K562 (cell line): Measurements from ENCODE around the gene EXOC6. TPM values are rescaled to one million over a fixed set of nuclear protein-coding genes. Genes with fewer than 3 reads are reported as not detected.
A peak's percentile ranks its signal among the peaks of the same experiment; 100 is the strongest.

Experiments
- ATAC-seq: fragments of 200-7000 bp; cut with Tn5 transposase; 3 replicates; pipeline ENCODE4 v1.9.1; 2020; ENCODE audit warnings: moderate library complexity
- BruUV-seq: library from RNA; stranded (reverse); fragments of 400-500 nt; replicated peaks from 2 replicates; lab custom pipeline; 2021; lab: Mats Ljungman, UMichigan
- CTCF ChIA-PET: fragments of 300-600 bp; formaldehyde crosslinking; extraction: SDS; loops from one replicate; lab custom pipeline; 2021; ENCODE audit warnings: low intra/inter-chr PET ratio; lab: Yijun Ruan, JAX
- POLR2A ChIA-PET: fragments of 300-600, 350-650 bp; sonication (Branson Sonifier 250); formaldehyde crosslinking; extraction: SDS; loops from one replicate; lab custom pipeline; 2021; ENCODE audit warnings: antibody characterized with exemption, inconsistent platforms; lab: Yijun Ruan, JAX
- DNase-seq, 4 experiments: peaks; one replicate each; pipeline versions ENCODE4 v3.0.0 to v3.0.0-alpha.2; 2011 to 2018; ENCODE audit warnings: low spot score in 3 of 4, mixed read lengths in 3 of 4; ENCODE audit errors: extremely low read depth in 1 of 4
- FAIRE-seq: peaks from 2 replicates; lab custom pipeline; 2011; peaks lifted over from hg19 to GRCh38; lab: Jason Lieb, UNC
- H2AFZ ChIP-seq: 2 replicates; pipeline ENCODE4 v1.6.0; 2011; ENCODE audit warnings: low read depth, low read length, control low read depth, inconsistent platforms
- H3K27ac ChIP-seq: fragments of 200-600 bp; 3 replicates; pipeline ENCODE4 v1.8.0; 2011; ENCODE audit warnings: low read depth, mild to moderate bottlenecking, control low read depth, inconsistent platforms, low read length, moderate library complexity, mixed read lengths; ENCODE audit errors: extremely low read depth
- H3K27me3 ChIP-seq, 2 experiments: fragments of 300-600 bp in 1 of 2; 2 replicates in 1 of 2; 3 replicates in 1 of 2; pipeline versions ENCODE4 v1.6.0 to v1.8.0; 2011; ENCODE audit warnings: inconsistent platforms in 2 of 2, low read length in 2 of 2, mild to moderate bottlenecking in 1 of 2, mixed read lengths in 1 of 2, moderate library complexity in 1 of 2; ENCODE audit not compliant: control insufficient read depth in 2 of 2, insufficient read depth in 2 of 2
- H3K36me3 ChIP-seq: fragments of 300-600 bp; 3 replicates; pipeline ENCODE4 v1.8.0; 2011; ENCODE audit warnings: mild to moderate bottlenecking, low read length, inconsistent platforms; ENCODE audit not compliant: control insufficient read depth, insufficient read depth
- H3K4me1 ChIP-seq, 2 experiments: fragments of 200-600 bp in 1 of 2; replicated peaks in 1 of 2; 2 replicates in 1 of 2; 3 replicates in 1 of 2; pipeline versions ENCODE4 v1.5.1 to v1.8.0; 2011; ENCODE audit warnings: inconsistent platforms in 2 of 2, low read length in 2 of 2, mild to moderate bottlenecking in 1 of 2, mixed read lengths in 1 of 2, moderate library complexity in 1 of 2; ENCODE audit not compliant: control insufficient read depth in 2 of 2, insufficient read depth in 2 of 2
- H3K4me2 ChIP-seq: 2 replicates; pipeline ENCODE4 v1.6.1; 2011; ENCODE audit warnings: low read length, control low read depth, inconsistent platforms, mixed read lengths; ENCODE audit not compliant: insufficient read depth
- H3K4me3 ChIP-seq: fragments of 200-600 bp; sonication (generic), shearing (Covaris generic); 2 replicates; pipeline ENCODE4 v1.5.1; 2016; ENCODE audit warnings: control low read depth, inconsistent platforms
- H3K79me2 ChIP-seq: fragments of 200-600 bp; 3 replicates; pipeline ENCODE4 v1.8.0; 2011; ENCODE audit warnings: low read length, inconsistent platforms; ENCODE audit not compliant: control insufficient read depth, insufficient read depth
- H3K9ac ChIP-seq, 2 experiments: 2 replicates each; pipeline versions ENCODE4 v1.6.0 to v1.6.1; 2011; ENCODE audit warnings: low read depth in 2 of 2, low read length in 2 of 2, control low read depth in 1 of 2, inconsistent platforms in 1 of 2, mild to moderate bottlenecking in 1 of 2, mixed read lengths in 1 of 2; ENCODE audit not compliant: insufficient read depth in 1 of 2
- H3K9me1 ChIP-seq: one replicate; pipeline ENCODE4 v1.6.0; 2011; ENCODE audit warnings: inconsistent platforms, mild to moderate bottlenecking, low read length, moderate library complexity; ENCODE audit not compliant: control insufficient read depth, insufficient read depth
- H3K9me3 ChIP-seq: replicated peaks from 2 replicates; pipeline ENCODE4 v1.5.1; 2011; ENCODE audit warnings: low read depth, low read length, inconsistent platforms; ENCODE audit not compliant: control insufficient read depth, insufficient read depth
- H4K20me1 ChIP-seq: replicated peaks from 2 replicates; pipeline ENCODE4 v1.6.1; 2011; ENCODE audit warnings: low read length, inconsistent platforms, mixed read lengths; ENCODE audit not compliant: control insufficient read depth, insufficient read depth
- CLOCK ChIP-seq: fragments of 250-450 bp; sonication (Bioruptor Pico); IDR thresholded peaks from 2 replicates; pipeline ENCODE4 v1.4.0; 2020; ENCODE audit warnings: mild to moderate bottlenecking, moderate library complexity, borderline replicate concordance
- PTBP1 ChIP-seq: fragments of 200-400 bp; formaldehyde crosslinking; IDR thresholded peaks from 2 replicates; pipeline ENCODE4 v1.6.1; 2017; ENCODE audit warnings: low read depth, low read length
- TFE3 ChIP-seq: fragments of 450-650 bp; formaldehyde crosslinking; IDR thresholded peaks from 2 replicates; pipeline ENCODE4 v1.4.0; 2020; ENCODE audit warnings: mild to moderate bottlenecking, mixed read lengths
- WGBS: fragments of 100-300 bp; shearing (Covaris generic); methylation state at CpG from one replicate; pipeline ENCODE4 v1.1.6; 2016; ENCODE audit warnings: low coverage, mixed read lengths; ENCODE audit not compliant: insufficient coverage; ENCODE audit errors: missing lambda C conversion rate; 5-methylcytosine and 5-hydroxymethylcytosine counted together
- in situ Hi-C: fragments of 300-500 bp; cut with MboI; formaldehyde crosslinking; loops from 4 replicates; pipeline ENCODE4 v1.15.0; 2018; ENCODE audit warnings: inconsistent platforms, mixed read lengths
- intact Hi-C: fragments of 100-400 bp; cut with micrococcal nuclease; formaldehyde crosslinking; loops from 2 replicates; pipeline ENCODE4 v1.14.2; 2022
- polyA plus RNA-seq, 8 experiments: library from polyadenylated mRNA; depleted of rRNA in 4 of 8; stranded (reverse) in 5 of 8; unstranded in 3 of 8; fragments of >200 nt; fragmentation: Nextera tagmentation in 2 of 8; fragmentation: Illumina TruSeq in 1 of 8; extraction: Ambion mirVana in 2 of 8; extraction: Trizol in 1 of 8; gene quantifications; 2 replicates each; pipeline versions ENCODE4 v1.2.1 to v1.2.3, GENCODE V29; 2011 to 2014; ENCODE audit warnings: inconsistent platforms in 1 of 8, missing spikeins in 1 of 8
- total RNA-seq, 7 experiments: library from RNA; depleted of rRNA in 6 of 7; stranded (reverse); fragments of >200 nt in 6 of 7; fragmentation: Illumina TruSeq in 2 of 7; extraction: Trizol in 2 of 7; gene quantifications; 2 replicates each; pipeline versions ENCODE4 v1.2.1 to v1.2.3, GENCODE V29; 2011 to 2021; ENCODE audit warnings: low replicate concordance in 1 of 7

The EXOC6 gene
- total and polyA plus RNA-seq, 9 of the 15 experiments (the other 6 are each of a cell fraction or from before 2014, with no cell fraction given), result 13.9 to 42.8 (median 24.9) TPM

- Histone ChIP-seq H4K20me1 (no peaks in the 10 kb centered on the region), H3K27ac (no peak overlapping the region), H3K79me2 (no peaks in the 10 kb centered on the region), H3K36me3 (no peaks in the 10 kb centered on the region), H2AFZ (no peak overlapping the region), H3K4me3 (no peak overlapping the region), H3K27me3 (no peaks in the 10 kb centered on the region), H3K9me1 (no peaks in the 10 kb centered on the region), H3K4me2 (no peak overlapping the region), H3K4me1 (no peaks in the 10 kb centered on the region; a peak in 1 of 5 replicates), H3K9ac (no peak overlapping the region), H3K9me3 (no peaks in the 10 kb centered on the region)
- POLR2A ChIA-PET, result no interaction called here
- DNase-seq, result no peak
- TF ChIP-seq CLOCK (CRISPR knock-in tag) (no peak), TFE3 (CRISPR knock-in tag) (peak; percentile 48), PTBP1 (no peak)
- 57% methylated on average over 5 of the region's 5 CpGs for WGBS
- no peak for FAIRE-seq
- in situ Hi-C loops, result no loop called here
- no peak for ATAC-seq
- no TSS peak for BruUV-seq
- intact Hi-C loops, result no loop called here
- CTCF ChIA-PET, result no interaction called here
Measured at GRCh38 chr10:92800134-92800733, 48.1 kb upstream of the EXOC6 start.
